HG03095 (cell line): ENCODE data around the gene CCDC148.

Source experiments
- ATAC-seq: cut with Tn5 transposase; IDR thresholded peaks from one replicate; pipeline ENCODE4 v1.9.1; 2021; ENCODE audit warnings: moderate library complexity; ENCODE audit not compliant: unreplicated experiment

The CCDC148 gene

DNA sequence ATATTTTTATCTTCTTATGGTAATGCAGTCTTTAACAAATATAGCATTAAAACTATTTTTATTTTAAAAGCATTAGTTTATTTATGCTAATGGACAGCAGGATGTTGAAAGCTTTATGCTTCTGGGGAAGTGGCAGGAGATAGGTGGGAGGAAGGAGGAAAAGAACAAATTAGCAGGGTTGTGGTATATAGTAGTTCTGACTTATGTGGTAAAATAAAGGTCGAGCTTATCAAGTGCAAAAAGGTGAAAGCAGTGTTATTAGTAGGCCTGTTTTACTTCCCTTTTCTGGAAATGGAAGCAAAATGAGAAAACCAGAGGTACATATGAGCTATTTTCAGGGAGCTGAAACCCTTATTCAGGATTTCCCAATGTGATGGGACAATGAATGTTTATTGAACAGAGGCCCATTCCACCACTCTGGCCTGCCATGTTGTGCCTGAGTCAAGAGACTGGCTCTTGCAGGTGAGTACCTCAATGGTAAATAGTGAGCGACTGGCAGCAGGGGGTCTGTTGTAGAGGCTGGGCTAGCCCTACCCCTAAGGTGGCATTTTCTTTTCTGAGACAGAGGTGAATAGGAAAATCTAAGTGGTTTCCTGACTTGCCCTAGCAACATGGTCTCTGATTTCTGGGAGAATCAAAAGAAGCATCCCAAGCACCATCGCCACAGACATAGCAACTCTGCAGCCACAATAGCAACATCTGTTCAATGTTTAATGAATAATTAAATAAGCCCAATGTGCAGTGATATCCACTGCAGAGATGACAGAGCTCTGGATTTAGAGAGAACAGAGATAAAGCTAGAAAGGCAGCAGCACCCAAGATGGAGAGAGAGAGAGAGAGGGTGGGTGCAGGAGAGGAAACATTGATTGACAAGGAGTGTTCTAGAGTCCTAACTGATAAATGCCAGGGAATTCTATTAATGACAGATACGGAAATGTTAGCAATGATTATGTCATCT, 235.2 kb downstream of the CCDC148 start:
- no peak for ATAC-seq

GRCh38 chr2:158217593-158217992, 239.0 kb downstream of the CCDC148 start:
- ATAC-seq, result no peak

GRCh38 chr2:158214431-158214830, 242.1 kb downstream of the CCDC148 start:
- peak; percentile 97 for ATAC-seq

- ATAC-seq, result no peak
Measured at GRCh38 chr2:158213773-158214172, 242.8 kb downstream of the CCDC148 start.

DNA sequence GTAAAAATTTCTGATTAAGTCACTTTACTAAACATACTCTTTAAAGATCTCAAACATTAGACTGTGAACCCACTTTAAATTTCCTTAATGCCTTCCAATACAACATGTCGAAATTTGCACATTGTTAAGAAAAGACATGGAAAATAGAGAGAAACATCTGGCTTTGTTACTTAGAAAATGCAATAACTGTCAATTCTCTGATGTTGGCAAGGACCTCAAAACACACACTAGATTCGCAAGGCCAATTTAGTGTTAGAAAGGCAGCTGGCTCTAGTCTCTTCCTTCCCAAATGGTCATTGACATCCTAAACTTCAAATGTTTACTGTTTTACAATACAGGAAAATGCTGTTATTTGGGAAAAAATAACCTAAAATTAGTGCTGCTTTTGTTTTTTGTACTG, 244.3 kb downstream of the CCDC148 start:
- no peak for ATAC-seq

GRCh38 chr2:158211502-158211901, 245.1 kb downstream of the CCDC148 start:
- no peak for ATAC-seq

DNA sequence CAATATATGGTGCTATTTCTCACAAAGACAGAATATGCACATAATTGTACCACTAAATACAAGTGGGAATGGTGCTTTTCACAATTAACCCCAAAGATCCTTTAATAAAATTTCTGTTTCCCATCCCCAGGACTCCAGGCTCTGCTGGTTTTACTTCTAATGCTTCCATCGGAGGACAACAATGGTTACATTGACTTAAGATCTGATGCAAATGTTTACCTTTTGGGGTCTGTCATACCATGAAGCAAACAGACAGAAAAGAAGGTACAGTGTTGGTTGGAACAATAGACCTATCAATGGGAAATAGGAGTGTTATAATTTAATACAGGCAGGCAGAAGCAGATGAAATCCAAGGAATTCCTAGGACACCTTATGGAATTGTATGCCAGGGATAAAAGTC, 249.2 kb downstream of the CCDC148 start:
- no peak for ATAC-seq

GRCh38 chr2:158205215-158205614, 251.3 kb downstream of the CCDC148 start:
- no peak for ATAC-seq

- ATAC-seq, result no peak
Measured at GRCh38 chr2:158204741-158205165, 251.8 kb downstream of the CCDC148 start.

DNA sequence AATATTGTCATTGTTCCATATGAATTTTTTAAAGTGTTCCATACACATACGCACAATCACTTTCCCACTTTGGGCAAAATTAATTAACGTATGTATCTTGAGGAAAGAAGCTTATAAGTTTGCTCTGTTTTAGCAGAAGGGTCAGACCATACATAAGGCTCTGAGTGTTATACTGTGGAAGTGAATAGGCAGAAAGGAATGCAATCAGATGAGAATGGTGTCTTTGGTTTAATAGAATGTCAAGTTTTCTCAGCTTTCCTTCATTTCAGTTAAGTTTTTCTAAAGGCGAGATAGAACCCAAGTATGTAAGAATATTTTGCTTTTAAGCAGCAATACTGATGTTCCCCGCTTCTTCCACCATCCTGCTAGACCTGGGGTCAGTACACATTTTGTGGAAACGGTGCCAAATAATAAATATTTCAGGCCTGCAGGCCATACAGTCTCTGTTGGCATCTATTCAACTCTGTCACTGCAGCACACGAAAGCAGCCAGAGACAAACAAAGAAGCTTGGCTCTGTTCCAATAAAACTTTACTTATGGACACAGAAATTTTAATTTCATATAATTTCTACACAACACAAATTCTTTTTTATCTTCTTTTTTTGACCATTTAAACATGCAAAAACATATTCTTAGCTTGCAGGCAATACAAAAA, 254.3 kb downstream of the CCDC148 start:
- no peak for ATAC-seq

GRCh38 chr2:158199928-158200650, 256.5 kb downstream of the CCDC148 start:
- no peak for ATAC-seq

- ATAC-seq, result no peak
Measured at GRCh38 chr2:158197940-158198339, 258.6 kb downstream of the CCDC148 start.

DNA sequence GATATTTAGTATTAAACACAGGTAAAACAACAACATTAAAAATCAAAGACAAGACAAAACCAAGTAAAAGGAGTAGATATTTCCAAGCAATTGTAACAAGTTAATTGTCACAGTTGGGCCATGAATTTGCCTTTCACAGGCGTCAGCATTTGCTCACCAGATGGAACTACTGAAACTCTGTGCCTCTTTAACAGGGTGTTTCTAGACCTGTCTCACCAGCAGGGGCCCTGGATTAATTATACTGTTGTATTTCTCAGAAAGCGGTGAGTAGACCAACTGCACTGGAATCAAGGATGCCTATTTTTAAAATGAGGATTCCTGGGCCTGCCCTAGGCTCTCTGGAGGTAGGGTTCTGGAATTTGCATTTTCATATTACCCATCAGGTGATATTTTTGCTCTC, 262.3 kb downstream of the CCDC148 start:
- no peak for ATAC-seq

GRCh38 chr2:158192515-158193443, 263.8 kb downstream of the CCDC148 start:
- no peak for ATAC-seq

- ATAC-seq, result peak; percentile 77
Measured at GRCh38 chr2:158191076-158191895, 265.3 kb downstream of the CCDC148 start.

DNA sequence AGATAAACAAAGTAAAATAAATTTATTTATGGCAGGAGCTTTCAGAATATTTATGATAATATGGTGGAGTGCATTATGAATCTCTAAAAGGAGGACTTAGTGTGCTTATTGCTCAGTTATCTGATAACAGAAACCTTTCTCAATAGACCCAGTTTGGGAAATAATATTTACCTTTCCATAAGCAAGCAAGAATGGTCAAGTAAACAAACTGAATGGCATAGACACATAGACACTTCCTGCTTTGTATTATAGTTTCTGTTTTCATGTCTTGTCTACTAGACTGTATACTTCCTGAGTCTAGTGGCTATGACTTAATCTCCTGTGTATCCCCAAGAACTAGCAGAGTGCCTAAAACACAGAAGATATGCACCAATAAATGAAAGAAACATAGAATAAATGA, 267.0 kb downstream of the CCDC148 start:
- peak; percentile 50 for ATAC-seq

DNA sequence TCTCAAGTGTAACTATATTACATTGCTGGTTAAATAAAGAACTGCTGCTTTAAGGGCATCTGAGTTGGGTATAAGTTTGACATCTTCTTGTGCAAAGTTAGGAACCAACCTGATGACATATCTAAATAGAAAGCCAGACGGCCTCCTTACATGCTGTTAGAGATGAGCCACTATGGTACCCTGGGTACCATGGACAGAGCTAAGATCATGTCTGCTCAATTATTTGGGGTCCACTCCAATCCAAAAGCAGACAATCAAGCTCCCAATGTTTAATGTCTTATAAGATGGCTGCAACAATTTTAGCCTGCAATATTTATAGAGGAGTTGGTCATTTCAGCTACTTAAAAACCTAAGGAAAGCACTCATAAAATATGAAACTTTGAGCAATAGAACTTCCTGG, 268.6 kb downstream of the CCDC148 start:
- no peak for ATAC-seq

GRCh38 chr2:158184556-158185343, 271.8 kb downstream of the CCDC148 start:
- ATAC-seq, result no peak

DNA sequence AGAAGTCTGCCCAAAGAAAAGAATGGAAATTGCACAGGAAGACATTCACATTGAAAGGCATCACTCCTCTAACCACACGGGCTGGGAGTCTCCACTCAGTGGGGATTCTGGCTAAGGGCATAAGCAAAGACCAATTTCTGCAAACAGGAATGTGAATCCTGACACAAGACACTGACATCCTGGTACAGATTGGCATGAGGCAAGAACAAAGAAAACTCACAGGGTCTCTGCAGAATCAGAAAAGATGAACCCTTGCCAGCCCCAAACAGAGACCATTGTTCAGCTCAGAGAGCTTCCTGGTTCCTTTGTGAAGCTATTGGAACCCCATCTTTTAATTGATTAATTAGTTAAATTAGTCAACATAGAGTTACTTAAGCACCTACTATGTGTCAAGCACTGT, 272.6 kb downstream of the CCDC148 start:
- ATAC-seq, result no peak
